Choroid plexus epithelial cell (primary cell): ENCODE measurements around the gene ANGPTL8.

Source experiments
- DNase-seq: peaks from one replicate; pipeline ENCODE4 v3.0.0-alpha.2; 2010; ENCODE audit warnings: low read depth
- H3K4me3 ChIP-seq: 2 replicates; pipeline ENCODE4 v1.5.1; 2011; ENCODE audit warnings: low read depth, mild to moderate bottlenecking, control low read depth, low read length, moderate library complexity
- TF ChIP-seq, protein P1 (sequence below): conservative IDR thresholded peaks from 2 replicates; pipeline ENCODE4 v1.5.1; 2011; ENCODE audit warnings: low read depth, mild to moderate bottlenecking, control low read depth, inconsistent platforms, low read length, moderate library complexity

Gene ANGPTL8

DNA sequence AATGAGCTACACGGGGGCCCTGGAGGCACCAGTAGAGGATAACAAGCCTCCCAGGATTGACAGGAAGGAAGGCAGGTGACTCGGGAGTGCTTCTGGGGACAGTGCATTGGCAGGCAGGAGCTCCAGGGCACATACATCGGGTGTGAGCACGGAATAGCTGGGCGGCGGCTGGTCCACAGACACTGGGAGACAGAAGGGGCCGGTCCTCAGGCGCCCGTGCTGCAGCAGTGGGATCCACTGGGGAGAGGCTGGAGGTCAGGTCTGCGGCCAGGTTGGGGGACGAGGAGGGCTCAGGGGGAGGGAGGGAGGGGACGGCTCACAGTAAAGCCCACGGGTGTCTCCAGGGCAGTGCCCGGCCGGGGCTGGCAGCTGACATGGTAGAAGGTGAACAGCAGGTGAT lies 2.1 kb upstream of the ANGPTL8 start:
- no peak overlapping the region for H3K4me3 ChIP-seq
- TF ChIP-seq, protein P1, sequence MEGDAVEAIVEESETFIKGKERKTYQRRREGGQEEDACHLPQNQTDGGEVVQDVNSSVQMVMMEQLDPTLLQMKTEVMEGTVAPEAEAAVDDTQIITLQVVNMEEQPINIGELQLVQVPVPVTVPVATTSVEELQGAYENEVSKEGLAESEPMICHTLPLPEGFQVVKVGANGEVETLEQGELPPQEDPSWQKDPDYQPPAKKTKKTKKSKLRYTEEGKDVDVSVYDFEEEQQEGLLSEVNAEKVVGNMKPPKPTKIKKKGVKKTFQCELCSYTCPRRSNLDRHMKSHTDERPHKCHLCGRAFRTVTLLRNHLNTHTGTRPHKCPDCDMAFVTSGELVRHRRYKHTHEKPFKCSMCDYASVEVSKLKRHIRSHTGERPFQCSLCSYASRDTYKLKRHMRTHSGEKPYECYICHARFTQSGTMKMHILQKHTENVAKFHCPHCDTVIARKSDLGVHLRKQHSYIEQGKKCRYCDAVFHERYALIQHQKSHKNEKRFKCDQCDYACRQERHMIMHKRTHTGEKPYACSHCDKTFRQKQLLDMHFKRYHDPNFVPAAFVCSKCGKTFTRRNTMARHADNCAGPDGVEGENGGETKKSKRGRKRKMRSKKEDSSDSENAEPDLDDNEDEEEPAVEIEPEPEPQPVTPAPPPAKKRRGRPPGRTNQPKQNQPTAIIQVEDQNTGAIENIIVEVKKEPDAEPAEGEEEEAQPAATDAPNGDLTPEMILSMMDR: no peak
- DNase-seq: no peak

DNA sequence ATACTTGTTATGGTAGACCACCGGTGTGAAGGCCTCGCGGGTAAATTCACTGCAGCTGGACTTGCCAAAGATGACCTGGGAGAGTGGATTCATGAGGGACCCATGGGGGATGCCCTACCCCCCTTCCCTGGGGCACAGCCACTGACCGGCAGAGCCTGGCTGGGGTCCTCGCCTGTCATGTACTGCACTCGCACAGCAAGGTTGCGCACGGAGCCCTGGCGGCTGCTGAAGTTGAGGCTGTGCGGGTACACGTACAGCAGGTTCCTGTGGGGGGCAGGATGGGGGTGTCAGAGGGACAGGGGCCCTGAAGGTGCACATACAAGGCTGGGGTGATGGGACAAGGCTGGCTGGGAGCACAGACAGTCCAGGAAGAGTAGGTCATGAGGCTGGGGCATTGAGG lies 1.4 kb upstream of the ANGPTL8 start:
- TF ChIP-seq, protein P1: no peak
- DNase-seq: no peak
- no peak overlapping the region for H3K4me3 ChIP-seq

DNA sequence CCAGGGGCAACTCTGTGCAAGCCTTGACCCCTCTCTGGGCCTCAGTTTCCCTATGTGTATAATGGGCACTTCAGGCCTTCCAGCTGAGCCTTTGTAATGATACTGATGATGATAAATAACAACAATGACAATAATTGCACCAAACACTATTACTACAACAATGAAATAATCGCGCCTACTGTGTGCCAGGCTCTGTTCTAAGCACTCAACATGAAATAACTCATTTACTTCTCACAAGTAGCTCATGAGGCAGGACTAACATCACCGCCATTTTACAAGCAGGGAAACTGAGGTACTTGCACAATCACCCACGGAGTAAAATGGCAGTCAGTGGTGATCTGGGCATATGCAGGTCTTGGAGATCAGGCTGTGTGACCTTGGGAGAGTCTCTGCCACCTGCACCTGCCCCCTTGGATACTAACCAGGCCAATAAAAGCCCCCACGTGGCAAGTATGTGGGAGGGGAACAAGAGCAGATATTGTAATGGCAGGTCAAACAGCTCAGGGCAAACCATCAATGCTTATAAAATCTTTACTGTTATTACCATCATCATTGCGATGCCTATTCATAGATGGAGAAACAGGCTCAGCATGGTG lies 540 bp upstream of the ANGPTL8 start:
- DNase-seq: no peak
- no peak overlapping the region for H3K4me3 ChIP-seq
- TF ChIP-seq, protein P1: no peak

DNA sequence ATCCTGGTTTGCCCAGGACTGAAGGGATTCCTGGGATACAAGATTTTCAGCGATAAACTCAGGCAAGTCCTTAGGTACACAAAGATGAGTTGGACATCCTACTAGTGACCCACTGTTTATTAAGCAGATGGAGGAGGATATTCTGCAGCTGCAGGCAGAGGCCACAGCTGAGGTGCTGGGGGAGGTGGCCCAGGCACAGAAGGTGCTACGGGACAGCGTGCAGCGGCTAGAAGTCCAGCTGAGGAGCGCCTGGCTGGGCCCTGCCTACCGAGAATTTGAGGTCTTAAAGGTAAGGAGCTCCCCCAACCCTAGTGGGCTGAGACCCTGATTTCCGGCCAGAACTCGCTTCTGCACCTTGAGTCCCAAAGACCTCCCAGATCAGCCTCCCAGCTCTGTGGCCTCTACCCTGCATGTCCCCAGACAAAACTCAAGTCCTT lies 607 bp downstream of the ANGPTL8 start:
- TF ChIP-seq, protein P1: no peak
- H3K4me3 ChIP-seq: no peak overlapping the region

DNA sequence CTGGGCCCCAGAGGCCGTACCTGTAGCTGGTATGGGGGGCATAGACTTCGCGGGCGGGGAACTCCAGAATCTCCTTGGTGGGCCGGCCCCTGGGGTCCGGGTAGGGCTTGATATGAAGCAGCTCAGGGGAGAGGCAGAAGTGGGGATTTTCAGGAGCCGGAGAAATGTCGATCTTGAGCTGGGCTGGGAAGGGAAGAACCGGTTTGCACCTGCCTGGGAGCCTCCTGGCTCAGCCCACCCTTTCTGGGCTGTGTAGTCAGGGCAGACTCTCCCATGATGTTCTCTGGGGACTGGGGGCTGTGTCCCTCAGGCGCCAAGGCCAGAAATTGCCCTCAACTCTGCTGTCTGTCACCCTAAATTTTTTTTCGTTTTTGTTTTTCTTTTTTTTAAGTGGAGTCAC lies 2.6 kb downstream of the ANGPTL8 start:
- H3K4me3 ChIP-seq: no peak overlapping the region
- TF ChIP-seq, protein P1: no peak
- DNase-seq: no peak

More for the DNA sequence above, 607 bp downstream of the ANGPTL8 start:
- no peak for DNase-seq

DNA sequence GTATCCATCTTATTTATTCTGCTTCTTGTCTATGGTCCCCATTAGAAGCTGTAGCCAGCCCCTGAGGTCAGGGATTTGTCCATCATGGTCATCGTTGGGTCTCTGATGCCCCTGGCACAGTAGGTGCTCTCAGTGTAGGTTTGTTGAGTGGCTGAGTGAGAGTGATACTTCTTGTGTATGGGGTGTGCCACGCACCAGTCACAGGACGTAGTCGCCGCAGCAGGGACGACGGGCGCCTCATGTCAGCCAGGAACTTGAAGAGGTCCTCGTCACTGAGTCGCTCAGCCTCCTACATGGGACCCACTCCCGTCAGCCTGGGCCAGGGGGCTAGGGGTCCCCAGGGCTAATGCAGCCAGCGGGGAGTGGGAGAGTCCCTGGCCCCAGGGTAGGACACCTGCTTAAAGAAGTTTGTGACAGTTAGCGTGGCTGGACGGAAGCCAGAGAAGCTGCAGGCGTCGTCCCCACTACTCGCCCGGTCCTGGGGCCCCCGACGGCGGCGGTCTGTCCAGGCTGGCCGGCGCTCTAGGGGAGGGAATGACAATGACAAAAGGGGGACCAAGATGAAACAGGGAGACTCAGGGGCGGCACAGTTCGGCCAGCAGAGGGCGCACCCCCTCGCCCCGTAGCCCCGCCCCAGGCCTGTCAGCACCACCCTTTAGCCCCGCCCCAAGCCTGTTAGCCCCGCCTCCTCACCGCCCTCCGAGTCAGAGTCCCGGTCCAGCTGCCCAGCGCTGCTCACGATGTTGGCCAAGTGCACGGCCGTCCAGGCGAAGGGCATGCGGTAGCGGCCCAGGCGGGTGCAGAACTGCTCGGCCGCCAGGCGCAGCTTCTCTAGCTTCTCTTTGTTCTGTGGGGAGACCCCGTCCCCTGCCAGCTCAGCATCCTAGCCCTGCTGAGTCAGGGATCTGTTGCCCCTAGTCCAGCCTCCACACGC lies 3.7 kb downstream of the ANGPTL8 start:
- no peak overlapping the region for H3K4me3 ChIP-seq
- TF ChIP-seq, protein P1: peak; percentile 79
- DNase-seq: peak; percentile 89

DNA sequence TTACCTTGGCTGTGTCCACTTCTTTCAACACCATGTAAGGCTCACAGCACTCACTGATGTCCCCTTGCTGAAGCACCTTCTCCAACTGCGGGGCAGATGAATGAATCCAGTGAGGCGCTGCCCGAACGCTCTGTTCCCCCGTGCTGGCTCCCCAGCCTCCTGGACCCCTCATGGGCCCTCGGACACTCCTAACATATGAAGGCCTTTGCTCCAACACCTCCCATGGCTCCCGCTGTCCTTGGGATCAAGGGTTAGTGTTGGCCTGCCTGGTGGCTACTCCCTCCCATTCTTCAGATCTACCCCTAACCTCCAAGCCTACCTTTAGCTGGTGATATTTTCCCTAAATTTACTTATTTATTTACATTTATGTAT lies 4.4 kb downstream of the ANGPTL8 start:
- TF ChIP-seq, protein P1: no peak
- H3K4me3 ChIP-seq: no peak overlapping the region
- DNase-seq: no peak
